Activated CD4-positive, alpha-beta T cell treated with anti-CD3 and anti-CD28 coated beads for 1 hour (primary cell): ENCODE results near the gene SLC44A2.

Experiments used
- DNase-seq: peaks from one replicate; pipeline ENCODE4 v3.0.0-alpha.2; 2020

SLC44A2 gene

GRCh38 chr19:10683582-10683981 lies 58.2 kb downstream of the SLC44A2 start:
- no peak for DNase-seq

GRCh38 chr19:10685210-10685609 lies 59.9 kb downstream of the SLC44A2 start:
- no peak for DNase-seq

- DNase-seq: no peak
Observed at GRCh38 chr19:10686193-10686592, 60.8 kb downstream of the SLC44A2 start.

GRCh38 chr19:10686661-10687517 lies 61.5 kb downstream of the SLC44A2 start:
- no peak for DNase-seq

- no peak for DNase-seq
Observed at GRCh38 chr19:10687518-10688288, 62.4 kb downstream of the SLC44A2 start.

- no peak for DNase-seq
Observed at GRCh38 chr19:10688545-10689280, 63.4 kb downstream of the SLC44A2 start.

- no peak for DNase-seq
Observed at GRCh38 chr19:10690341-10690781, 65.0 kb downstream of the SLC44A2 start.

- DNase-seq: no peak
Observed at GRCh38 chr19:10691178-10691881, 66.0 kb downstream of the SLC44A2 start.

- no peak for DNase-seq
Observed at GRCh38 chr19:10691883-10692282, 66.5 kb downstream of the SLC44A2 start.

GRCh38 chr19:10692673-10693264 lies 67.4 kb downstream of the SLC44A2 start:
- no peak for DNase-seq
